ENCODE results near the gene MSL1. TPM values are rescaled to one million over a fixed set of nuclear protein-coding genes. Genes with fewer than 3 reads are reported as not detected.

The MSL1 gene
- total and polyA plus RNA-seq, 2 of the 13 experiments (the other 11 are each of a cell fraction or from before 2014, with no cell fraction given) = 63.8 to 88.5 TPM

DNA sequence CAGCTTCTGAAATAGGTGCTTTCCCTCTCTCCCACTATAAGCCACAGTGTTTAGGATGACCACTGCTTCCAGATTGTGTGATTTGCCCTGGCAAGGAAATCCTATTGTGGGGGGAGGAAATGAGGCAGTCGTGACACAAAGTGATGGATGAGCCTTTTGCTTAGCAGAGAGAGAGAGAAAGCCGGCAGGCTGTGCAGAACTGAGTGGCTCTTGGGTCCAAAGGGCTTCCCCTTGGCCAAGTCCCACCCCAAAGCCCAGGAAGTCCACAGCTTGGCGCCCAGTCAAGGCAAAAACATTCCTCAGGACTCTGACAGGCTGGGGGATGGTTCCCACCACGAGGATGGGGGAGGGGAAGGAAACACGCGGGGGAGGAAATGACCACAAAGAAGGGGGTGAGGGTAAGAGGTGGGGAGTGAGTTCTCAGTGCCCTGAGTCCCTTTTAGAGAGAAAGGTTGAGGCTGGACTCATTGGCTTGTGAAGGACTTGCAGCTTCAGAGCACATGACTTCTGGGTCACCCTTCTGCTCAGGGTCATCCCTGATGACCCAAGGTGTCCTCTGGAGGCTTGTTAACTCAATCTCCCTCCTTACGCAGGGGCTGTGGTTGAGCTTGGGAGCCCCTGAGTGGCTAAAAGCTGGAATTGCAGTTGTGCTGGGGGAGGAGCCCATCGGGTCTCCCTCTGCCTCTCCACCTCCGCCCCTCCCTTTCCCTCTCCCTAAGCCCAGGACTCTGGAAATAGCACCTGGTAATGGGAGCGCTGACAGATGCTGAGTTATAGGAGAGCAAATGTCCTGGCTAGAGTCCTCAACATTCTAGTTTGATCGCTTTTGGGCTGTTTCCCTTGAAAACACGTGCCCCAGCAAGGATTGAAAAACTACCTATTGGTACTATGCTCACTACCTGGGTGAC is 10.3 kb upstream of the MSL1 start (continued):
- TF ChIP-seq GLMP (CRISPR knock-in tag; IDR thresholded peaks at IDR 0.05; ENCODE audit: borderline replicate concordance) (no peak), ZNF230 (CRISPR knock-in tag; IDR thresholded peaks at IDR 0.05) (0 out of 2 replicates have a peak, but pooled peaks have one; percentile 76), ZBTB10 (CRISPR knock-in tag; IDR thresholded peaks at IDR 0.05; ENCODE audit: borderline replicate concordance) (no peak), ZNF20 (CRISPR knock-in tag; IDR thresholded peaks at IDR 0.05) (no peak), CCAR2 (optimal IDR thresholded peaks at IDR 0.05; ENCODE audit: low read depth, low read length) (no peak), NAIF1 (CRISPR knock-in tag; IDR thresholded peaks at IDR 0.05; ENCODE audit: borderline replicate concordance) (peak; percentile 65; the same call in 1 of the 2 replicates), PHF20 (CRISPR knock-in tag; IDR thresholded peaks at IDR 0.05) (no peak), TIGD3 (CRISPR knock-in tag; IDR thresholded peaks at IDR 0.05; ENCODE audit: borderline replicate concordance) (no peak), ZNF766 (CRISPR knock-in tag; IDR thresholded peaks at IDR 0.05; ENCODE audit: borderline replicate concordance) (0 out of 2 replicates have a peak, but pooled peaks have one; percentile 55), SKI (IDR thresholded peaks at IDR 0.05; ENCODE audit: partially characterized antibody) (peak; percentile 7), ZNF615 (CRISPR knock-in tag; IDR thresholded peaks at IDR 0.05; ENCODE audit: borderline replicate concordance) (no peak), ZNF776 (CRISPR knock-in tag; IDR thresholded peaks at IDR 0.05) (no peak), E2F5 (CRISPR knock-in tag; conservative IDR thresholded peaks at IDR 0.05) (no peak), ZNF292 (CRISPR knock-in tag; IDR thresholded peaks at IDR 0.05; ENCODE audit: borderline replicate concordance, low read depth) (peak; percentile 40; the same call in 1 of the 2 replicates), ZZZ3 (CRISPR knock-in tag; IDR thresholded peaks at IDR 0.05; ENCODE audit: borderline replicate concordance) (peak; percentile 81; the same call in 1 of the 2 replicates), NFYC (CRISPR knock-in tag; IDR thresholded peaks at IDR 0.05) (0 out of 2 replicates have a peak, but pooled peaks have one; percentile 14), NFYB (CRISPR knock-in tag; IDR thresholded peaks at IDR 0.05) (0 out of 2 replicates have a peak, but pooled peaks have one; percentile 8), ZNF136 (CRISPR knock-in tag; IDR thresholded peaks at IDR 0.05; ENCODE audit: low read depth) (peak; percentile 72; the same call in 1 of the 2 replicates)
- TF ChIP-seq, protein P1, sequence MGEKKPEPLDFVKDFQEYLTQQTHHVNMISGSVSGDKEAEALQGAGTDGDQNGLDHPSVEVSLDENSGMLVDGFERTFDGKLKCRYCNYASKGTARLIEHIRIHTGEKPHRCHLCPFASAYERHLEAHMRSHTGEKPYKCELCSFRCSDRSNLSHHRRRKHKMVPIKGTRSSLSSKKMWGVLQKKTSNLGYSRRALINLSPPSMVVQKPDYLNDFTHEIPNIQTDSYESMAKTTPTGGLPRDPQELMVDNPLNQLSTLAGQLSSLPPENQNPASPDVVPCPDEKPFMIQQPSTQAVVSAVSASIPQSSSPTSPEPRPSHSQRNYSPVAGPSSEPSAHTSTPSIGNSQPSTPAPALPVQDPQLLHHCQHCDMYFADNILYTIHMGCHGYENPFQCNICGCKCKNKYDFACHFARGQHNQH (CRISPR knock-in tag; IDR thresholded peaks at IDR 0.05) = peak; percentile 71
